CD4-positive, alpha-beta T cell (primary cell): ENCODE measurements around the gene ALDH1A1. TPM values are rescaled to one million over a fixed set of nuclear protein-coding genes. Genes with fewer than 3 reads are reported as not detected.

Experiments used
- ATAC-seq: fragments of 200-7000 bp; cut with Tn5 transposase; one replicate; pipeline ENCODE4 v1.10.0; 2022; ENCODE audit warnings: mild to moderate bottlenecking; ENCODE audit not compliant: poor library complexity
- CTCF ChIA-PET: fragments of 350-600 bp; sonication (Branson Sonifier 250); formaldehyde crosslinking; loops from one replicate; lab custom pipeline; 2021; ENCODE audit warnings: antibody characterized with exemption, inconsistent platforms; lab: Charles Lee
- POLR2A ChIA-PET: fragments of 350-600 bp; sonication (Branson Sonifier 250); formaldehyde crosslinking; loops from one replicate; lab custom pipeline; 2021; ENCODE audit warnings: antibody characterized with exemption, inconsistent platforms; lab: Charles Lee
- DNase-seq, 14 experiments: peaks; one replicate each; pipeline ENCODE4 v3.0.0-alpha.2; 2013 to 2020; ENCODE audit warnings: mixed read lengths in 2 of 14
- H3K27ac ChIP-seq, 2 donors: one replicate each; pipeline versions ENCODE4 v1.5.1 to v1.7.0; 2013; ENCODE audit warnings: low read length in 2 of 2, low read depth in 1 of 2, mild to moderate bottlenecking in 1 of 2
- H3K27me3 ChIP-seq, 2 experiments: 1 replicate in 1 of 2; 2 replicates in 1 of 2; pipeline versions ENCODE4 v1.6.1 to v1.7.0; 2013; ENCODE audit warnings: low read length in 2 of 2, control low read depth in 1 of 2, mild to moderate bottlenecking in 1 of 2, moderate library complexity in 1 of 2; ENCODE audit not compliant: insufficient read depth in 2 of 2, control insufficient read depth in 1 of 2
- H3K36me3 ChIP-seq: one replicate; pipeline ENCODE4 v1.6.1; 2013; ENCODE audit warnings: low read length, control low read depth; ENCODE audit not compliant: insufficient read depth
- H3K4me1 ChIP-seq: one replicate; pipeline ENCODE4 v1.6.1; 2013; ENCODE audit warnings: low read length, control low read depth; ENCODE audit not compliant: insufficient read depth
- H3K4me3 ChIP-seq: one replicate; pipeline ENCODE4 v1.5.1; 2013; ENCODE audit warnings: mild to moderate bottlenecking, low read length, moderate library complexity
- H3K9me3 ChIP-seq, 2 experiments: 1 replicate in 1 of 2; 2 replicates in 1 of 2; pipeline versions ENCODE4 v1.6.1 to v1.7.0; 2013; ENCODE audit warnings: low read length in 2 of 2, mild to moderate bottlenecking in 2 of 2, control low read depth in 1 of 2, moderate library complexity in 1 of 2; ENCODE audit not compliant: control insufficient read depth in 1 of 2, insufficient read depth in 1 of 2
- H3K27ac Mint-ChIP-seq: one replicate; pipeline ENCODE4 v1.8.0; 2020; ENCODE audit warnings: mixed read lengths
- H3K27me3 Mint-ChIP-seq: one replicate; pipeline ENCODE4 v1.8.0; 2021; ENCODE audit warnings: mixed read lengths
- H3K36me3 Mint-ChIP-seq: one replicate; pipeline ENCODE4 v1.8.0; 2021; ENCODE audit warnings: low read depth, mixed read lengths
- H3K4me1 Mint-ChIP-seq: one replicate; pipeline ENCODE4 v1.8.0; 2021; ENCODE audit warnings: low read depth, mixed read lengths
- H3K4me3 Mint-ChIP-seq: one replicate; pipeline ENCODE4 v1.8.0; 2020; ENCODE audit warnings: mild to moderate bottlenecking, mixed read lengths
- H3K9me3 Mint-ChIP-seq: one replicate; pipeline ENCODE4 v1.8.0; 2020; ENCODE audit warnings: mixed read lengths
- intact Hi-C, 2 experiments: fragments of 100-400 bp; cut with DNase I in 1 of 2; cut with micrococcal nuclease in 1 of 2; formaldehyde crosslinking; loops; one replicate each; pipeline versions ENCODE4 v1.15.1 to v1.9.0; 2023 to 2025; cut with DNase I, micrococcal nuclease
- total RNA-seq, 174 experiments: library from RNA in 2 of 174; stranded (reverse) in 2 of 174; gene quantifications; one replicate each; pipeline ENCODE4 v1.2.3 and lab custom pipeline; 2021 to 2026
- TF ChIP-seq, protein P1 (sequence below): fragments of 200-600 bp; IDR thresholded peaks from one replicate; pipeline ENCODE4 v1.8.0; 2022; ENCODE audit warnings: antibody characterized with exemption, mild to moderate bottlenecking

Gene ALDH1A1
- total RNA-seq, 2 experiments from 2014 or later = 0.39 TPM; not detected in 1

DNA sequence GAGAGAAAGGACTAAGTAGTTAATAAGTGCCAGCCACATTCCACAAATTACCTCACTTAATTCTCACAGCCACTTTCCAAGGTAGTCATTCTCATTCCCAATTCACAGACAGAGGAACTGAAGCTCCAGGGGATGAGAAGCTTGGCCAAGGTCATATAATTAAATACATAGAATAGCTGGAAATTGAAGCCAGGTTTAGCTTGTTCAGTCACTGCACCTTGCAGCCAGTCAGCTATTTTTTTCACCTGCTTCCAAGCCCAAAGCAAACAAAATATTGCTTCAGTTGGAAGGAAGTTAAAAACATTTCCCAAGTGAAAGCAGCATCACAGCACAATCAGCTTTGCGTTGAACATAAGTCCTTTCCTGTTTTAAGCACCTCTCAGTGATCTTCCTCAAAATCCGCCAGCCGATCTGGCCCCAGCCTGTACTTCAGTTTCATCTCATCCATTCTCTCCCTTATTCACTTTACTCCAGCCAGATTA is 4.8 kb downstream of the ALDH1A1 start:
- ChIA-PET CTCF (no interaction called here), POLR2A (no interaction called here)

DNA sequence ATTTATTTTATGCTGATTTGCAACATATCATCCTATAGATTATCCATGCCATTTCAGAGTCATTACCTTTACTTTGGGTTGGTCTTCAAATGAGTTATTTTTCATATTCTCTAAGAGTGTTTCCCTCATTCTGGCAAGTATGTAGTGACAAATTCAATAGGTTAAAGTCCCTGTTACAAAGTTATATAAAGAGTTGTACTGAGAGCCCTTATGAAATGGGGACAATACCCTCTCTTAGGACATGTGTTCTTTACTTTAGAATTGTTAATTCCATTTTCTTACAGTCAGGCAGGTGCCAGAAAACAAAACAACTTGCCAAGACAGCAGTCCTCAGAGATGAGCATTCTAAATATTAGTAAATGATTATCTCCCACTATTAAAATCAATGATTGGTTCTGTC is 6.0 kb downstream of the ALDH1A1 start:
- H3K36me3 ChIP-seq = no peaks in the 10 kb centered on the region
- POLR2A ChIA-PET = no interaction called here
- no peak for ATAC-seq
- no peaks in the 10 kb centered on the region for H3K9me3 ChIP-seq
- peaks cover 0 to 7% of the 10 kb centered on the region in 2 experiments for H3K27me3 ChIP-seq
- Mint-ChIP-seq H3K27ac (no peak overlapping the region), H3K9me3 (no peaks in the 10 kb centered on the region), H3K36me3 (no peaks in the 10 kb centered on the region), H3K4me1 (no peaks in the 10 kb centered on the region), H3K4me3 (no peak overlapping the region), H3K27me3 (peaks cover 46% of the 10 kb centered on the region)
- intact Hi-C loops = no loop called here
- no peaks in the 10 kb centered on the region for H3K4me1 ChIP-seq
- TF ChIP-seq, protein P1, sequence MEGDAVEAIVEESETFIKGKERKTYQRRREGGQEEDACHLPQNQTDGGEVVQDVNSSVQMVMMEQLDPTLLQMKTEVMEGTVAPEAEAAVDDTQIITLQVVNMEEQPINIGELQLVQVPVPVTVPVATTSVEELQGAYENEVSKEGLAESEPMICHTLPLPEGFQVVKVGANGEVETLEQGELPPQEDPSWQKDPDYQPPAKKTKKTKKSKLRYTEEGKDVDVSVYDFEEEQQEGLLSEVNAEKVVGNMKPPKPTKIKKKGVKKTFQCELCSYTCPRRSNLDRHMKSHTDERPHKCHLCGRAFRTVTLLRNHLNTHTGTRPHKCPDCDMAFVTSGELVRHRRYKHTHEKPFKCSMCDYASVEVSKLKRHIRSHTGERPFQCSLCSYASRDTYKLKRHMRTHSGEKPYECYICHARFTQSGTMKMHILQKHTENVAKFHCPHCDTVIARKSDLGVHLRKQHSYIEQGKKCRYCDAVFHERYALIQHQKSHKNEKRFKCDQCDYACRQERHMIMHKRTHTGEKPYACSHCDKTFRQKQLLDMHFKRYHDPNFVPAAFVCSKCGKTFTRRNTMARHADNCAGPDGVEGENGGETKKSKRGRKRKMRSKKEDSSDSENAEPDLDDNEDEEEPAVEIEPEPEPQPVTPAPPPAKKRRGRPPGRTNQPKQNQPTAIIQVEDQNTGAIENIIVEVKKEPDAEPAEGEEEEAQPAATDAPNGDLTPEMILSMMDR = no peak
- CTCF ChIA-PET = no interaction called here
- no peak for DNase-seq
- no peak overlapping the region for H3K27ac ChIP-seq
- H3K4me3 ChIP-seq = no peak overlapping the region

More for the DNA sequence above, 4.8 kb downstream of the ALDH1A1 start:
- H3K9me3 Mint-ChIP-seq = no peaks in the 10 kb centered on the region
- no peaks in the 10 kb centered on the region for H3K36me3 Mint-ChIP-seq
- no peak overlapping the region for H3K4me3 Mint-ChIP-seq
- peaks cover 42% of the 10 kb centered on the region for H3K27me3 Mint-ChIP-seq
- DNase-seq (no peak), ATAC-seq (no peak)
- H3K4me1 ChIP-seq = no peaks in the 10 kb centered on the region
- H3K4me1 Mint-ChIP-seq = peaks cover 4% of the 10 kb centered on the region
- no peak overlapping the region for H3K4me3 ChIP-seq
- peaks cover 0 to 7% of the 10 kb centered on the region in 2 experiments for H3K27me3 ChIP-seq
- H3K9me3 ChIP-seq = no peaks in the 10 kb centered on the region
- no peak overlapping the region for H3K27ac ChIP-seq
- no peaks in the 10 kb centered on the region for H3K36me3 ChIP-seq
- H3K27ac Mint-ChIP-seq = no peak overlapping the region
- intact Hi-C loops = no loop called here
- TF ChIP-seq, protein P1 = no peak

DNA sequence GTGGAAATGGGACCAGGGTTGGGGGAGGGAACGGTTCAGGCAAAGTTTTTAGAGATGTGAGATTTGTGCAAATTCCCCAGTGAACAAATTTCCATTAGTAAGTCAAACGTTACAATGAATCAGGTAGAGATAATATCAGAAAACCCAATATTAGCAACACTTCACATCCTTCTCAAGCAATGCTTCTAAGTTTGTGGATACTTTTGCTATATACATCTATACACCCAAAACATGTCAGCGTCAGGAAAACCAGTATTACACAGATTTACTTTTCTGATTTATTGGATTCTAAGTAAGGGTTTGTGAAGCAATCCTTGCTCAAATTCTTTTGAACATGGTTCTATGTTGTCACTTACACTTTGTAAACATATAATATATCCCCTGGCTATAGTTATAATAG is 6.5 kb downstream of the ALDH1A1 start:
- no peaks in the 10 kb centered on the region for H3K4me1 ChIP-seq
- H3K4me3 ChIP-seq = no peak overlapping the region
- ChIA-PET CTCF (no interaction called here), POLR2A (no interaction called here)
- H3K9me3 ChIP-seq = no peaks in the 10 kb centered on the region
- Mint-ChIP-seq H3K4me1 (no peaks in the 10 kb centered on the region), H3K4me3 (no peak overlapping the region), H3K9me3 (no peaks in the 10 kb centered on the region), H3K27ac (no peak overlapping the region), H3K27me3 (peaks cover 51% of the 10 kb centered on the region), H3K36me3 (no peaks in the 10 kb centered on the region)
- DNase-seq = no peak
- H3K27ac ChIP-seq = no peak overlapping the region
- TF ChIP-seq, protein P1 = no peak
- H3K36me3 ChIP-seq = no peaks in the 10 kb centered on the region
- intact Hi-C loops = no loop called here
- peaks cover 0 to 7% of the 10 kb centered on the region in 2 experiments for H3K27me3 ChIP-seq
- no peak for ATAC-seq
